ENCODE measurements around the gene TINAG.

The TINAG gene

GRCh38 chr6:54354608-54355007, 46.4 kb downstream of the TINAG start:
- TF ChIP-seq GATA3 (IDR thresholded peaks at IDR 0.05; ENCODE audit: low read depth, low read length) (no peak), GATA2 (IDR thresholded peaks at IDR 0.05; ENCODE audit: low read depth, low read length) (no peak)

DNA sequence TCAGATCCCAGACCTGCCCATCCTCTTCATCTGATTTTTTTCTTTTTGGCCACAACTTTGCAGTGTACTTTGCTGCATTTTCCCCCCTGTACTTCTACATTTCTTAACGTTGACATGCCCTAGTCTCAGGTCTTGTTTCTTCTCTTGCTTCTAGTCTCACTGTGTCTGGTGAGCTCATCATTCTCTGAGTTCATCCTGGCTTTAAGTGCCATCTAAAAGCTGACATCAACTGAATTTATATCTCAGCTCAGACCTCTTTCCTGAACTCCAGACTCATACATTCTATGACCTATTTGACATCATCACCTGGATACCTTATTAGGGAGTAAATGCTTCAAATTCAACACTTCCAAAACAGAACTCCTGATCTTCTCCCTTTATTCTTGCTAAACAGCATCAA, 48.9 kb downstream of the TINAG start:
- TF ChIP-seq GATA2 (IDR thresholded peaks at IDR 0.05; ENCODE audit: low read depth, low read length) = no peak
- no peak for TF ChIP-seq GATA3 (IDR thresholded peaks at IDR 0.05; ENCODE audit: low read depth, low read length)

DNA sequence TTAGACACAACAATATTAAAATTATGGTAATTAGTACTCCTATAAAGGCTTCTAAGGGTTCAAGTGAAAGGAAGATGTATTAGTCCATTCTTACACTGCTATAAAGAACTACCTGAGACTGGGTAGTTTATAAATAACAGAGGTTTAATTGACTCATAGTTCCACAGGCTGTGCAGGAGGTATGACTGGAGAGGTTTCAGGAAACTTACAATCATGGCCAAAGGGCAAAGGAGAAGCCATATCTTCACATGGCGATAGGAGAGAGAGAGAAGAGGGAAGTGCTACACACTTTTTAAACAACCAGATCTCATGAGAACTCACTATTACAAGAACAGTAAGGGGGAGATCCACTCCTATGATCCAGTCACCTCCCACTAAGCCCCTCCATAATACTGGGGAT, 52.9 kb downstream of the TINAG start:
- TF ChIP-seq GATA2 (IDR thresholded peaks at IDR 0.05; ENCODE audit: low read depth, low read length) = no peak
- no peak for TF ChIP-seq GATA3 (IDR thresholded peaks at IDR 0.05; ENCODE audit: low read depth, low read length)

- TF ChIP-seq GATA3 (IDR thresholded peaks at IDR 0.05; ENCODE audit: low read depth, low read length) = no peak
- TF ChIP-seq GATA2 (IDR thresholded peaks at IDR 0.05; ENCODE audit: low read depth, low read length) = no peak
These were observed 53.5 kb downstream of the TINAG start for GRCh38 chr6:54361734-54362133.

GRCh38 chr6:54366667-54367327, 58.6 kb downstream of the TINAG start:
- TF ChIP-seq GATA2 (IDR thresholded peaks at IDR 0.05; ENCODE audit: low read depth, low read length) (no peak), GATA3 (IDR thresholded peaks at IDR 0.05; ENCODE audit: low read depth, low read length) (no peak)

DNA sequence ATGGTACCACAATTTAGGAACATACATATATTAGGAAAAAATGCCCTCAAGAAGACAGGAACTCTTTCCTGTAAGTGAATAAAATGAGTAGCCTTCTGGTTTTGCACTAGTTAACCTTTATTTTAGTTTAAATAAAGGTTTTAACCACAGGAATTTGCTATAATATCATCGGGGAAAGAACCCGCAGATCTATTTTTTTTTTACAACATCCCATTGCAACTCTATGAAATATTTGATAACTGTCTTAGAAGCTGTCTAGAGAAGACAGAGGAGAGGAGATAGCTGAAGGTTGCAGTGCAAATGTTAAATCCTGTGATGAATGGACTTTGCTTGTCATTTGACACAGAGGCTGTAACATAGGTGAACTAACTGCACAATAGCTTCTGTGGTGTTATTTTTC, 69.5 kb downstream of the TINAG start:
- TF ChIP-seq GATA2 (IDR thresholded peaks at IDR 0.05; ENCODE audit: low read depth, low read length) = no peak
- TF ChIP-seq GATA3 (IDR thresholded peaks at IDR 0.05; ENCODE audit: low read depth, low read length) = no peak

GRCh38 chr6:54386295-54386694, 78.1 kb downstream of the TINAG start:
- no peak for TF ChIP-seq GATA3 (IDR thresholded peaks at IDR 0.05; ENCODE audit: low read depth, low read length)
- TF ChIP-seq GATA2 (IDR thresholded peaks at IDR 0.05; ENCODE audit: low read depth, low read length) = no peak

DNA sequence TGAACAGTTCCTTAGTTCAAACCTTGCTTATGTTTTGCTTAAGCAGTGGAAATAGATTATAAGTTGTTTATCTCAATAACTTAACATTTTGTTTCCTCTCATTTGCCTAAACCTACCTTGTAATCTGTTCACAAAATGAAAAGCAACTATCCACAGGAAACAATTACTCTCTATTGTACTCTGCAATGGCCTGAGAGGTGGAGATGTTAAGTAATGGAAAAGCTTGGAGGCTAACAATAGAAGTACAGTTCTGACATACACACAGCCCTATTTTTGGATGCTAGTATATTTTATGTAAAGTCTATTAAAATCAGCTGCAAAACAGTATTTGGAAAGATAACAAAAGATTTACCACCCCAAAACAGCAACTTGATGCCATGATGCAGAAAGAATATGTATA, 82.1 kb downstream of the TINAG start:
- no peak for TF ChIP-seq GATA3 (IDR thresholded peaks at IDR 0.05; ENCODE audit: low read depth, low read length)
- no peak for TF ChIP-seq GATA2 (IDR thresholded peaks at IDR 0.05; ENCODE audit: low read depth, low read length)

DNA sequence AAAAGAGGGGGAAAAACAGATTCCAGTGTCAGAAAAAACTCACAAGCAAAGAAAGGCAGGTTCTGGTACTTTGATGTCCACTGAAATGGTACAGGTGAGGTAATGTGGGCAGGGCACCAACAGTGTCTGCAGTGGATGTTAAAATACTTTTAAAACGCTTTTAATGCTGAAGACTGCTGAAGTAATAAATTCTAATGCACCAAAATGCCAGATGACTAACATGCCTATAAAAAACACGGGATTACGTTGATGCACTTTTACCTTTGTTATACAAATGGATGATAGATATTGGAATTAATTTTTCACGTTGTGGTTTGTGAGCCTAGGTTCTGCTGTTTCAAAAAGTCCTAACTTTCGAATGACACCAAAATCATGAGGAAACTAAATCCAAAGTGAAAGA, 83.3 kb downstream of the TINAG start:
- TF ChIP-seq GATA2 (IDR thresholded peaks at IDR 0.05; ENCODE audit: low read depth, low read length) = no peak
- TF ChIP-seq GATA3 (IDR thresholded peaks at IDR 0.05; ENCODE audit: low read depth, low read length) = no peak

DNA sequence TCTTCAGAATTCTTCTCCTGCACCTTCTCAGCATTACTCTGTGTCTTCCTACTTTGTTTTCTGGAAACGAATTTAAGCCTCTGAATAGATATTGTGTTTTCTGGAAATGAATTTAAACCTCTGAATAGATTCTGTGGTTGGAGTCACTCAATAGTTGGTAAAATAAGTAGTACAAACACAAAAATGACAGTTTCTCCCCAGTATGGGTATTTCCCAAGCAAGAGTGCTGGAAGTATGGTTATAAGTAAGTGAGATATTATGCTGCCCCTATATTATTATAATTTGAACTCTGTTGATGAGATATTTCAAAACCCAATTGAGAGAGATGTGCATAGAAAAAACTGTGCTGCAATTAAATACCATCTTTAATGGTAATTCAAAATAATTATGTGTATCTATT, 94.9 kb downstream of the TINAG start:
- TF ChIP-seq GATA2 (IDR thresholded peaks at IDR 0.05; ENCODE audit: low read depth, low read length) (no peak), GATA3 (IDR thresholded peaks at IDR 0.05; ENCODE audit: low read depth, low read length) (no peak)

DNA sequence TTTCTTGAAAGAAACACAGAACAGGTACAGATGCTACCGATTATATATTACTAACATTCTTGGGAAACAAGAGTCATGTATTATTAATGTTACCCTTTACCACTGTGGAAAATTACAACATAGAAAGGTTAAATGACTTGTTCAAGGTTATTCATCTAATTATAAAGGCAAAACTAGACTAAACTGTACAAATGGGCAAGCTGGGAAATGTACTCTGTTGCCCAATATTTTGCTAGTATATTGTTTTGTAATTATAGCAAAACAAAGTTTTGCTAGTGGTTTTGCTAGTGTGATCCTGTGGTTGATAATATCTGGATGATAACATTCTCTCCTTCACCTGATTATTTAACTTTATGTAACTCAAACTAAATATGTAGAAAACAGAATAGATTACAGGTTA, 96.5 kb downstream of the TINAG start:
- TF ChIP-seq GATA2 (IDR thresholded peaks at IDR 0.05; ENCODE audit: low read depth, low read length) = no peak

DNA sequence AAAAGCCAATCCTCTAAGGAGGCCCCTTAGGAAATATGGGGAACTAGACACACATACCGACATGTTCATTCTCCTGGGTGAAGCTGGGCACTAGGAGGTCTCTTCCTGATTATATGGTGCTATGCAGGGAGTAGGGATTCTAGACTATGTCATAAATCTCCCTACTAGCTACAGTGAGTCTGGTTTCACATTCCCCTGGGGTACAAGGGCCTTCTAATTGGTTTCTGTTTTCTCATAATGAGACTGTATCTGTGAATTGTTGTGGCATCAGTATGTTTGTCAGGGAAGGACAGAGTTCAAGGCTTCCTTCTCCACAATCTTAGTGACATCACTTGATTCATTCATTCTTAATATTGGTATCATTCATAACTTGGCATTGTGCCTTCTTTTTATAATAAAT, 103.5 kb downstream of the TINAG start:
- TF ChIP-seq GATA2 (IDR thresholded peaks at IDR 0.05; ENCODE audit: low read depth, low read length) (no peak), GATA3 (IDR thresholded peaks at IDR 0.05; ENCODE audit: low read depth, low read length) (no peak)

DNA sequence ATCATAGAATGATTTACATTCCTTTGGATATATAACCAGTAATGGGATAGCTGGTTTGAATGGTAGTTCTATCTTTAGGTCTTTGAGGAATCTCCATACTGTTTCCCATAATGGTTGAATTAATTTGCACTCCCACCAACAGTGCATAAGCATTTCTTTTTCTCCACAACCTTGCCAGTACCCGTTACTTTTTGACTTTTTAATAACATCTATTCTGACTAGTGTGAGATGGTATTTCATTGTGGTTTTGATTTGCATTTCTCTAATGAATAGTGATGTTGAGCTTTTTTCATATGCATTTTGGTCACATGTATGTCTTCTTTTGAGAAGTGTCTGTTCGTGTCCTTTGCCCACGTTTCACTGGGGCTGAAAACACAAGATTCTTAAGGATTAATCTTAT, 107.3 kb downstream of the TINAG start:
- TF ChIP-seq GATA3 (IDR thresholded peaks at IDR 0.05; ENCODE audit: low read depth, low read length) (no peak), GATA2 (IDR thresholded peaks at IDR 0.05; ENCODE audit: low read depth, low read length) (no peak)

GRCh38 chr6:54419885-54420284, 111.6 kb downstream of the TINAG start:
- no peak for TF ChIP-seq GATA3 (IDR thresholded peaks at IDR 0.05; ENCODE audit: low read depth, low read length)
- no peak for TF ChIP-seq GATA2 (IDR thresholded peaks at IDR 0.05; ENCODE audit: low read depth, low read length)

GRCh38 chr6:54426995-54427394, 118.8 kb downstream of the TINAG start:
- TF ChIP-seq GATA2 (IDR thresholded peaks at IDR 0.05; ENCODE audit: low read depth, low read length) (no peak), GATA3 (IDR thresholded peaks at IDR 0.05; ENCODE audit: low read depth, low read length) (no peak)

DNA sequence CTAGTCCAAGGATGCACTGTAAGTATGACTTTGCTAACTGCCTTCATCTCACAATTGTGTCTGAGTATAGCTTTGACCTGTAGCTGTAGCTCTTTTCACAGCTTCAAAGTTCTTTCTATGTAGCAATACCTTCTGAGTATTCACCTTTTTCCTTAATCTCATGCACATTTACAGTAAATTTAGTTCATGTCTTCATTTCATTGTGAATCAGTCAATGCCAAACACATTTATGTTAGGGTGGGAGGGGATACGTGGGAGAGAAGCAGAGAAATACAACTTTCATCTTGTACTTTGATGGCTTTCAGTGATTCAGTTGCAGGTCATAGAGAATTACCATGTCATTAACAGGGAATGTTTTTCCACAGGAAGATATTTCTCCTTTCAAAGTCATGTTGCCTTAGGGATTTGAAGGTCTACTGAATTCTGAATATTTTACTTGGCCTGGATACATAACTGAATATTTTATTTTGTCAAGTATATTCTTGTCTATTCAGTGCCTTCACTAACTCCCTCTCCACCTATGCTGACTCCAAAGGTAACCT, 119.2 kb downstream of the TINAG start:
- no peak for TF ChIP-seq GATA2 (IDR thresholded peaks at IDR 0.05; ENCODE audit: low read depth, low read length)
- no peak for TF ChIP-seq GATA3 (IDR thresholded peaks at IDR 0.05; ENCODE audit: low read depth, low read length)
